Erythroblast (primary cell): ENCODE results near the gene CAMK2A.

Experiments
- DNase-seq, 2 experiments: peaks; one replicate each; lab custom pipeline; 2025; lab: John Stamatoyannopoulos, UW
- GATA1 ChIP-seq: IDR thresholded peaks from 2 replicates; pipeline ENCODE4 v1.6.1; 2011; ENCODE audit warnings: low read depth, mild to moderate bottlenecking, control low read depth, low read length, moderate library complexity
- POLR2A ChIP-seq: IDR thresholded peaks from 2 replicates; pipeline ENCODE4 v1.6.1; 2011; ENCODE audit warnings: mild to moderate bottlenecking, low read length

Gene CAMK2A

DNA sequence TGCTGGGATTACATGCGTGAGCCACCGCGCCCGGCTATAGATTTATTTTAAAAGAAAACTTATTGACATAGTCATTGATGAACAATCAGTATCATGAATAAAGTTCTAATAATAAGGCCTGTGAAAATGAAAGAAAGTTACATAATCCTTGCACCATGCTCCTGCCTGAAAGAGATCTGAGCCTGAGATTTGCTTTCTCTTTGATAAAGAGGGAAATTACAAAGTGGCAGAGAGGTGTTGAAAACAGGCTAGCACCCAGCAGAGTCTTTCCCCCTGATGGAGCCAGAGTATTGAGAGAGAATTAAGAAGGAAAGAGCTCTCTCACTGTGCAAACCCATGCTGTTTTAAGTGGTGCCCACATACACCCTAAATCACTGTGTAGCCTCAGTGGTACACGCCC is 62.5 kb downstream of the CAMK2A start:
- no peak for TF ChIP-seq GATA1
- no peak for TF ChIP-seq POLR2A
- DNase-seq = no peak

GRCh38 chr5:150224483-150225027 is 65.0 kb downstream of the CAMK2A start:
- no peak for TF ChIP-seq POLR2A
- TF ChIP-seq GATA1 = no peak
- no peak for DNase-seq

- no peak for TF ChIP-seq POLR2A
- no peak for TF ChIP-seq GATA1
- DNase-seq = no peak
These were observed 66.1 kb downstream of the CAMK2A start for GRCh38 chr5:150223474-150223873.

DNA sequence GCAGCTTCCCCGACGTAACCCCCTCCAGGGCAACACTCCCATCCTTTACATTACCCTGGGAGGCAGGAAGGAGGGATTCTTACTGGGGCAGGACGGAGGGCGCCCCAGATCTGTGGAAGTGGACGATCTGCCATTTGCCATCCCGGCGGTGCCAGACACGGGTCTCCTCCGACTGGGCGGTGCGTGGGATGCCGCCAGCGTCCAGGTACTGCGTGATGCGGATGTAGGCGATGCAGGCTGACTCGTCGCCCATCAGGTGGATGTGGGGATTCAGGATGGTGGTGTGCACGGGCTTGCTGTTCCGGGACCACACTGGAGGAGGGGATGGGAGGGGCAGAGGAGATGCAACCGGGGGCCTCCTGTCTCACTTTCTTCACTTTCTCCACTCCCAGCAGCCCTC is 66.7 kb downstream of the CAMK2A start:
- no peak for DNase-seq
- TF ChIP-seq POLR2A (no peak), GATA1 (no peak)

- no peak for TF ChIP-seq POLR2A
- TF ChIP-seq GATA1 = no peak
- DNase-seq = no peak
These were observed 68.1 kb downstream of the CAMK2A start for GRCh38 chr5:150221471-150221870.

GRCh38 chr5:150219861-150220260 is 69.7 kb downstream of the CAMK2A start:
- no peak for TF ChIP-seq POLR2A
- TF ChIP-seq GATA1 = no peak
- DNase-seq = no peak

GRCh38 chr5:150219142-150219541 is 70.4 kb downstream of the CAMK2A start:
- no peak for DNase-seq
- TF ChIP-seq POLR2A (no peak), GATA1 (no peak)

- no peak for TF ChIP-seq GATA1
- TF ChIP-seq POLR2A = no peak
- no peak for DNase-seq
These were observed 70.9 kb downstream of the CAMK2A start for GRCh38 chr5:150218693-150219035.

DNA sequence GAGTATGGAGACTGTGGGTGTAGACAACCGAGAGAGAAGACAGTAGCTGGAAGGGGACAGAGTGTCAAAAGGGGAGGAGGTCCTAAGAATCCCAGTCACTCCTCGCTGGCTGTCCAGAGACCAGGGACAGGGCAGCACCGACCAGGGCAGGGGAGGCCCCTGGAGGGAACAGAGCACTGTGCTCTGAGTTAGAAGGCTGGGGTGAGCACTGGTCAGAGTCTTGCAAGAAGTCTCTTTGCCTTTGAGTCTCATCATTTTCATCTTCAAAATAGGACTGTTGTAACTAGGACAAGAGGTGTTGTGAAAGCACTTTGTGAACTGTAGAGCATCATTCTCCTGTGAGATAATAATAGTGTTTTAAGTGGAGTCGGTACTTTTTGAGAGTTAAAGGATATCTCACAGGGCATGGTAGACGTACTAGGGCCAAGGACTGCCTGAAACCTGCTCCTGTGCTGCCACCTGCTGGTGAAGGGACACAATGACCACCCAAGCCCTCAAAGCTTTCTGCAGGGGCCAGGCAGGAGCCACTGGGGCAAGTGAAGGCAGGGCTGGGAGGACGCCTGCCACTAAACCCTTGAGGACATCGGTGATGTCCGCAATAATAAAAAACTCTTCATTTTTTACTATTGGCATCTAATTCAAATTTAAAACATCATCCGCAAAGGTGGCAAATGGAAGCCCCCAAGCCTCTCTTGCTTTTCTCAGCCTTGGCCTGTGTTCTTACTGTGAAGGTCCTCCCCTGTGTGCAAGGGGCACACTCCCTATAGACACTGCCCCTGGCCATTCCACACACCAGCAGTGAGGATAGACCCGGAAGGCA is 71.5 kb downstream of the CAMK2A start:
- DNase-seq = peak; percentile 80 to 91
- TF ChIP-seq GATA1 (no peak), POLR2A (no peak)

DNA sequence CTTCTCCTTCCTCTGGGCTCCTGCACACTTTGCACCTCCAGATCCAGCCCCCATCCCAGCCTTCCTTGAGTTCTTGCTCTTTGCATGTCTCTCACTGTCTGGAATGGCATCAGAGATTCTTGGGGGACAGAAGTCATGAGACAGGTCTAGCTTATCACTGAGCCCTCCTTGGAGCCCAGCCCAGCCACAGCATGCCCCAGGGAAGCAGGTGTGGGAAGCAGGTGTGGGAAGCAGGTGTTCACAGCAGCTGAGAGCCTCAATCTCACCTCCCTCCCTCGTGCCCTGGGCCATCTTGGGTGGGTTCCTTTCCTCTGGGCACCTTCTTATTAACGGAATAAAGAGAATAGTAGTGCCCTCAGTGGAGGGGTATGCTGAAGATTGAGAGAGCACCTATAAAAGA is 72.5 kb downstream of the CAMK2A start:
- DNase-seq = no peak

DNA sequence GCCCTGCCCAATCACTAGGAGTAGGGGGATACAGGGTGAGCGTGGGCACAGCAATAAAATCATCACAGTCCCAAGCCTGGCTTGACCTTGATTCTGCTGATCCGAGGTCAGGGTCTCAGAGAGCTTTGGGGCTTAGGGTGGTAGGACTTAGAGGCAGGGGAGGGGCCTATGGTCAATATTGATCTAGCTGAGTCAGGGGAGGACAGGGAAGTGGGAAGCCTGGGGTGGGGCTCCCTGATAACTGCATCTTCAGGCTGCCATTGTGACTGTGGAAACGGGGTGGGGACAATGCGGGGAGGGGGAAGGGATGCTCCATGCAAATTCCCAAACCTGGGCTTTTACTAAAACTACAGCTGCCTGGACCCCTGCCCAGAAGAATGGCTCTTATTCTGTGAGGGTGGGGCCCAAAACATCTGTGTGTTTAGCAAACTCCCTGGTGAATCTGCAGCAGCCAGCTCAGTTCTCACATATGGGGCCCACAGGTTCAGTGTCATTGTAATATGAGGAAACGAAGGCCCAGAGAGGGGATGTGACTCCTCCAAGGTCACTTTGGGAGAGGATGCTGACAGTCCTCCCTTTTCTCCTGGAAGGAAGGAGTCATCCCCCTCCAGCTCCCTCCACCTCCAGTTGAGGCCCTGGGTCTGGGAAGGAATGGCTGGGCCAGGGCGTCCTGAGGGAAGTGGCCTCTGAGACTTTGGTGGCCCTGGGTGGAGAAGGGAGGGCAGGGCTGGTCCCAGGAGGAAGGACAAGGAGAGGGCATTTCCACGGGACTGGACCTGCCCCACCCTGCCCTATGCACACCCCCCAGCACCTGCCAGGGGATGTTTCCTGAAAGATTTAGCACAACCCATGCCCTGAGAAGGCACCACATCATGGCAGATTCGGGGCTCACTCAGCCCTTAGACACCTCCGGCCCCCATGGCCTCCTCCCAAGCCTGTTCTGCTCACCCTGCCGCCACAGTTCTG is 73.3 kb downstream of the CAMK2A start:
- TF ChIP-seq POLR2A (no peak), GATA1 (no peak)
- no peak for DNase-seq

More for the DNA sequence above, 72.5 kb downstream of the CAMK2A start:
- TF ChIP-seq GATA1 (no peak), POLR2A (no peak)

DNA sequence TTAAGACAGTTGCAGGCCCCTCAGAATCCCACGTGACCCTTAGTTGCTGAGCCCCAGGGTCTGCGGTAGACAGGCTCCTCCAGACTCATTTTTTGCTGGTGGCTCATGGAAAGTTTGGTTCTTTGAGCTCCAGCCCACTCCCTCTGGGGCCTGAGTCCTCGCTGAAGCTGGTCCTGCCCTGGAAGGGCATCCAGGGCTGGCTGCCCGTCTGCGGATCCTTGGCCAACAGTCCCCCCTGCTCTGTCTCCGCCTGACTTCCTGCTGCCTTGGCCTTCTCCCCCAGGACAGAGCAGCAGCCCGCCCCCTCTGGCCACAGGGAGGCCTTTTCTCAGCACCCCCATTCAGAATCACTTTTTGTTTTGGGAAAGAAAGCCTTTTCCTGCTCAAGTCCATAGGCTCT is 75.3 kb downstream of the CAMK2A start:
- no peak for DNase-seq
- TF ChIP-seq GATA1 (no peak), POLR2A (no peak)

DNA sequence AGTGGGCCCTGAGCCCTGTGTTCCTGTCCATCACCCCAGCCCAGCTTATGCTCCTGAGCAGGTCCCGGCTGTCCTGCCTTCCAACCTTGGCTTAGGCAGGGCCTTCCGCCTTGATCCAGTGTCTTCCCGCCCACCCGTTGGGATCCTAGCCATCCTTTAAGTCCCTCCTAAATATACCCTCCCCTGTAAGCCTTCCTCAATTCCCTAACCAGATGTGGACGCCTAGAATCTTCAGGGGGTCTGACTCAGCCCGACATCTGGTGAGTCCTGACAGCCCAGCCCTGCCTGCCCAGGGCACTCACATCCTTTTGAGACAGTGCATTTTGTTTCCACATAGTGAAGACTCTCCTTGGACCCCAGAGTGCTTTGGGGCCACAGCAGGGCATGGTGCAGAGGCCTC is 76.0 kb downstream of the CAMK2A start:
- no peak for DNase-seq

More for the DNA sequence above, 76.0 kb downstream of the CAMK2A start:
- no peak for TF ChIP-seq GATA1
- no peak for TF ChIP-seq POLR2A
